OCI-LY3 (cell line): ENCODE measurements around the gene PPARGC1A.

ENCODE experiments used
- EZH2phosphoT487 ChIP-seq: fragments of 200-600 bp; shearing (Covaris generic); IDR thresholded peaks from 2 replicates; pipeline ENCODE4 v1.6.1; 2018; ENCODE audit warnings: antibody characterized with exemption, mixed run types, low read depth
- TF ChIP-seq, protein P1 (sequence below): fragments of 200-600, 300-600 bp; sonication (generic); IDR thresholded peaks from 2 replicates; pipeline ENCODE4 v1.5.1; 2014; ENCODE audit warnings: antibody characterized with exemption, low read length, low read depth

DNA sequence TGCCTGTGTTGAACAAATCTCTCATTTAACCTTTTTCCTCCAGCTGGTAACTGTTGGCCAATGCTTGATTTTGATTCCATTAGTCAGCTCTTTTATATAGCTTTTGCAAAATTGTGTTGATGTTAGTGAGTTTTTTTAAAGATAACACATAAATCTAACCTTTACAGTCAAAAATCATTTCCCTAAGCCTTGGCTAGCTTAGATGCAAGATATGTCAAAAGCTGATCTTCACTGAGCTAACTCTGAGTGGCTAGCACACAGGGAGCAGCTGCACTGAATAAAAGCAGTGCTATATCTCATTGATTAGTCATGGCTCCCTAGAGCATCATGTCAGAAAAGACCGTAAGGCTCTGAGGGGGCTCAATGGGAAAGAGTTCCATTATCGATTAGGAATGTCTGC lies 78.7 kb downstream of the PPARGC1A start:
- TF ChIP-seq, protein P1, sequence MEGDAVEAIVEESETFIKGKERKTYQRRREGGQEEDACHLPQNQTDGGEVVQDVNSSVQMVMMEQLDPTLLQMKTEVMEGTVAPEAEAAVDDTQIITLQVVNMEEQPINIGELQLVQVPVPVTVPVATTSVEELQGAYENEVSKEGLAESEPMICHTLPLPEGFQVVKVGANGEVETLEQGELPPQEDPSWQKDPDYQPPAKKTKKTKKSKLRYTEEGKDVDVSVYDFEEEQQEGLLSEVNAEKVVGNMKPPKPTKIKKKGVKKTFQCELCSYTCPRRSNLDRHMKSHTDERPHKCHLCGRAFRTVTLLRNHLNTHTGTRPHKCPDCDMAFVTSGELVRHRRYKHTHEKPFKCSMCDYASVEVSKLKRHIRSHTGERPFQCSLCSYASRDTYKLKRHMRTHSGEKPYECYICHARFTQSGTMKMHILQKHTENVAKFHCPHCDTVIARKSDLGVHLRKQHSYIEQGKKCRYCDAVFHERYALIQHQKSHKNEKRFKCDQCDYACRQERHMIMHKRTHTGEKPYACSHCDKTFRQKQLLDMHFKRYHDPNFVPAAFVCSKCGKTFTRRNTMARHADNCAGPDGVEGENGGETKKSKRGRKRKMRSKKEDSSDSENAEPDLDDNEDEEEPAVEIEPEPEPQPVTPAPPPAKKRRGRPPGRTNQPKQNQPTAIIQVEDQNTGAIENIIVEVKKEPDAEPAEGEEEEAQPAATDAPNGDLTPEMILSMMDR, result no peak
- no peak for TF ChIP-seq EZH2phosphoT487
